Fibroblast of pulmonary artery (primary cell): ENCODE measurements around the gene KIZ.

ENCODE experiments used
- DNase-seq: peaks from one replicate; pipeline ENCODE4 v3.0.0-alpha.2; 2010; ENCODE audit warnings: low read depth
- H3K4me3 ChIP-seq: replicated peaks from 2 replicates; pipeline ENCODE4 v1.5.1; 2011; ENCODE audit warnings: low read depth, mild to moderate bottlenecking, control low read depth, low read length, moderate library complexity
- CTCF ChIP-seq: IDR thresholded peaks from 2 replicates; pipeline ENCODE4 v1.5.1; 2011; ENCODE audit warnings: mild to moderate bottlenecking, control low read depth, low read length, inconsistent platforms; ENCODE audit errors: missing control alignments

KIZ gene

GRCh38 chr20:21289651-21290050 is 163.8 kb downstream of the KIZ start:
- no peak for DNase-seq
- no peak overlapping the region for H3K4me3 ChIP-seq
- TF ChIP-seq CTCF, result no peak

- TF ChIP-seq CTCF, result no peak
- no peak for DNase-seq
- no peak overlapping the region for H3K4me3 ChIP-seq
Measured at GRCh38 chr20:21291026-21291425, 165.1 kb downstream of the KIZ start.

GRCh38 chr20:21294755-21295154 is 168.9 kb downstream of the KIZ start:
- DNase-seq, result no peak
- no peak overlapping the region for H3K4me3 ChIP-seq
- no peak for TF ChIP-seq CTCF
